ENCODE measurements around the gene GNB1L. TPM values are rescaled to one million over a fixed set of nuclear protein-coding genes. Genes with fewer than 3 reads are reported as not detected.

Gene GNB1L
- total and polyA plus RNA-seq, 9 of the 15 experiments (the other 6 are each of a cell fraction or from before 2014, with no cell fraction given): 0.56 to 50.5 (median 10.2) TPM

GRCh38 chr22:19870153-19871022 lies 15.7 kb upstream of the GNB1L start (continued):
- TF ChIP-seq WHSC1 (IDR thresholded peaks at IDR 0.05; ENCODE audit: low read length) (no peak), CBX3 (IDR thresholded peaks at IDR 0.05; ENCODE audit: borderline replicate concordance in 1 of 2, low read length in 2 of 2) (no peak), TCF7 (IDR thresholded peaks at IDR 0.05; ENCODE audit: borderline replicate concordance) (peak; percentile 28; the same call in 1 of the 2 replicates), ZNF184 (CRISPR knock-in tag; IDR thresholded peaks at IDR 0.05) (0 out of 2 replicates have a peak, but pooled peaks have one; percentile 20), NEUROD1 (IDR thresholded peaks at IDR 0.05; ENCODE audit: borderline replicate concordance, low read depth, low read length, partially characterized antibody) (no peak), ZBTB7A (IDR thresholded peaks at IDR 0.05; ENCODE audit: borderline replicate concordance, control insufficient read depth, low read depth, low read length) (no peak), MCM3 (IDR thresholded peaks at IDR 0.05) (0 out of 2 replicates have a peak, but pooled peaks have one; percentile 6), TAF7 (tag; IDR thresholded peaks at IDR 0.05) (no peak), NFATC3 (IDR thresholded peaks at IDR 0.05) (no peak), ZNF133 (CRISPR knock-in tag; IDR thresholded peaks at IDR 0.05) (no peak), KDM4B (IDR thresholded peaks at IDR 0.05; ENCODE audit: borderline replicate concordance in 2 of 2, low read depth in 1 of 2) (no peak), EP300 (IDR thresholded peaks at IDR 0.05; ENCODE audit: low read length) (no peak), SMARCB1 (IDR thresholded peaks at IDR 0.05; ENCODE audit: insufficient read length, low read depth) (no peak), HCFC1 (IDR thresholded peaks at IDR 0.05; ENCODE audit: low read depth, low read length) (no peak), YY1 (IDR thresholded peaks at IDR 0.05; ENCODE audit: borderline replicate concordance in 1 of 3, control insufficient read depth in 1 of 3, extremely low read depth in 1 of 3, insufficient read depth in 3 of 3, insufficient read length in 1 of 3, insufficient replicate concordance in 2 of 3, low read depth in 1 of 3, low read length in 2 of 3) (peak in 1 of 3 experiments; percentile 3), ARNT (IDR thresholded peaks at IDR 0.05) (no peak)
- TF ChIP-seq, protein P1, sequence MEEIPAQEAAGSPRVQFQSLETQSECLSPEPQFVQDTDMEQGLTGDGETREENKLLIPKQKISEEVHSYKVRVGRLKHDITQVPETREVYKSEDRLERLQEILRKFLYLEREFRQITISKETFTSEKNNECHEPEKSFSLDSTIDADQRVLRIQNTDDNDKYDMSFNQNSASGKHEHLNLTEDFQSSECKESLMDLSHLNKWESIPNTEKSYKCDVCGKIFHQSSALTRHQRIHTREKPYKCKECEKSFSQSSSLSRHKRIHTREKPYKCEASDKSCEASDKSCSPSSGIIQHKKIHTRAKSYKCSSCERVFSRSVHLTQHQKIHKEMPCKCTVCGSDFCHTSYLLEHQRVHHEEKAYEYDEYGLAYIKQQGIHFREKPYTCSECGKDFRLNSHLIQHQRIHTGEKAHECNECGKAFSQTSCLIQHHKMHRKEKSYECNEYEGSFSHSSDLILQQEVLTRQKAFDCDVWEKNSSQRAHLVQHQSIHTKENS (CRISPR knock-in tag; IDR thresholded peaks at IDR 0.05): no peak
- TF ChIP-seq, protein P2, sequence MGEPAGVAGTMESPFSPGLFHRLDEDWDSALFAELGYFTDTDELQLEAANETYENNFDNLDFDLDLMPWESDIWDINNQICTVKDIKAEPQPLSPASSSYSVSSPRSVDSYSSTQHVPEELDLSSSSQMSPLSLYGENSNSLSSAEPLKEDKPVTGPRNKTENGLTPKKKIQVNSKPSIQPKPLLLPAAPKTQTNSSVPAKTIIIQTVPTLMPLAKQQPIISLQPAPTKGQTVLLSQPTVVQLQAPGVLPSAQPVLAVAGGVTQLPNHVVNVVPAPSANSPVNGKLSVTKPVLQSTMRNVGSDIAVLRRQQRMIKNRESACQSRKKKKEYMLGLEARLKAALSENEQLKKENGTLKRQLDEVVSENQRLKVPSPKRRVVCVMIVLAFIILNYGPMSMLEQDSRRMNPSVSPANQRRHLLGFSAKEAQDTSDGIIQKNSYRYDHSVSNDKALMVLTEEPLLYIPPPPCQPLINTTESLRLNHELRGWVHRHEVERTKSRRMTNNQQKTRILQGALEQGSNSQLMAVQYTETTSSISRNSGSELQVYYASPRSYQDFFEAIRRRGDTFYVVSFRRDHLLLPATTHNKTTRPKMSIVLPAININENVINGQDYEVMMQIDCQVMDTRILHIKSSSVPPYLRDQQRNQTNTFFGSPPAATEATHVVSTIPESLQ (CRISPR knock-in tag; IDR thresholded peaks at IDR 0.05): no peak
- TF ChIP-seq, protein P3, sequence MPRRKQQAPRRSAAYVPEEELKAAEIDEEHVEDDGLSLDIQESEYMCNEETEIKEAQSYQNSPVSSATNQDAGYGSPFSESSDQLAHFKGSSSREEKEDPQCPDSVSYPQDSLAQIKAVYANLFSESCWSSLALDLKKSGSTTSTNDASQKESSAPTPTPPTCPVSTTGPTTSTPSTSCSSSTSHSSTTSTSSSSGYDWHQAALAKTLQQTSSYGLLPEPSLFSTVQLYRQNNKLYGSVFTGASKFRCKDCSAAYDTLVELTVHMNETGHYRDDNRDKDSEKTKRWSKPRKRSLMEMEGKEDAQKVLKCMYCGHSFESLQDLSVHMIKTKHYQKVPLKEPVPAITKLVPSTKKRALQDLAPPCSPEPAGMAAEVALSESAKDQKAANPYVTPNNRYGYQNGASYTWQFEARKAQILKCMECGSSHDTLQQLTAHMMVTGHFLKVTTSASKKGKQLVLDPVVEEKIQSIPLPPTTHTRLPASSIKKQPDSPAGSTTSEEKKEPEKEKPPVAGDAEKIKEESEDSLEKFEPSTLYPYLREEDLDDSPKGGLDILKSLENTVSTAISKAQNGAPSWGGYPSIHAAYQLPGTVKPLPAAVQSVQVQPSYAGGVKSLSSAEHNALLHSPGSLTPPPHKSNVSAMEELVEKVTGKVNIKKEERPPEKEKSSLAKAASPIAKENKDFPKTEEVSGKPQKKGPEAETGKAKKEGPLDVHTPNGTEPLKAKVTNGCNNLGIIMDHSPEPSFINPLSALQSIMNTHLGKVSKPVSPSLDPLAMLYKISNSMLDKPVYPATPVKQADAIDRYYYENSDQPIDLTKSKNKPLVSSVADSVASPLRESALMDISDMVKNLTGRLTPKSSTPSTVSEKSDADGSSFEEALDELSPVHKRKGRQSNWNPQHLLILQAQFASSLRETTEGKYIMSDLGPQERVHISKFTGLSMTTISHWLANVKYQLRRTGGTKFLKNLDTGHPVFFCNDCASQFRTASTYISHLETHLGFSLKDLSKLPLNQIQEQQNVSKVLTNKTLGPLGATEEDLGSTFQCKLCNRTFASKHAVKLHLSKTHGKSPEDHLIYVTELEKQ (CRISPR knock-in tag; IDR thresholded peaks at IDR 0.05): no peak
